Right lobe of liver (tissue), 4 donors: ENCODE results near the gene ZNF226.

ENCODE experiments used
- CTCF ChIP-seq, 4 donors: fragments of 200-600 bp in 3 of 4; fragments of 450-650 bp in 1 of 4; IDR thresholded peaks; one replicate each; pipeline versions ENCODE4 v1.5.1 to v1.8.0; 2016 to 2022; ENCODE audit warnings: antibody characterized with exemption in 4 of 4, mild to moderate bottlenecking in 2 of 4
- POLR2A ChIP-seq: fragments of 450-650 bp; IDR thresholded peaks from one replicate; pipeline ENCODE4 v1.6.1; 2017; ENCODE audit warnings: antibody characterized with exemption, mild to moderate bottlenecking
- donor health status: DM: no; HTN: no; CAD: no.
- donor health status: DM: no; HTN: no; CAD: no.
- donor health status: DM: no; HTN: yes; CAD: no.

- TF ChIP-seq CTCF (IDR thresholded peaks at IDR 0.05) (no peak), POLR2A (no peak)
Observed at GRCh38 chr19:44212866-44213346, 48.0 kb downstream of the ZNF226 start.
